ENCODE results near the gene ATP5PO.
"Not testable (repeated sequence)": the region's sequence is repeated elsewhere in the genome, so short reads cannot be mapped to it uniquely, and the experiment has no call there.

Gene ATP5PO

DNA sequence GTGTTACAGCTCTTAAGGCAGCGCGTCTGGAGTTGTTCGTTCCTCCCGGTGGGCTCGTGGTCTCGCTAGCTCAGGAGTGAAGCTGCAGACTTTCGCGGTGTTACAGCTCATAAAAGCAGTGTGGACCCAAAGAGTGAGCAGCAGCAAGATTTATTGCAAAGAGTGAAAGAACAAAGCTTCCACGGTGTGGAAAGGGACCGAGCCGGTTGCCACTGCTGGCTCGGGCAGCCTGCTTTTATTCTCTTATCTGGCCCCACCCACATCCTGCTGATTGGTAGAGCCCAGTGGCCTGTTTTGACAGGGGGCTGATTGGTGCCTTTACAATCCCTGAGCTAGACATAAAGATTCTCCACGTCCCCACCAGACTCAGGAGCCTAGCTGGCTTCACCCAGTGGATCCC is 47.7 kb downstream of the ATP5PO start:
- DNase-seq (ENCODE audit: low spot score): not testable (repeated sequence)

DNA sequence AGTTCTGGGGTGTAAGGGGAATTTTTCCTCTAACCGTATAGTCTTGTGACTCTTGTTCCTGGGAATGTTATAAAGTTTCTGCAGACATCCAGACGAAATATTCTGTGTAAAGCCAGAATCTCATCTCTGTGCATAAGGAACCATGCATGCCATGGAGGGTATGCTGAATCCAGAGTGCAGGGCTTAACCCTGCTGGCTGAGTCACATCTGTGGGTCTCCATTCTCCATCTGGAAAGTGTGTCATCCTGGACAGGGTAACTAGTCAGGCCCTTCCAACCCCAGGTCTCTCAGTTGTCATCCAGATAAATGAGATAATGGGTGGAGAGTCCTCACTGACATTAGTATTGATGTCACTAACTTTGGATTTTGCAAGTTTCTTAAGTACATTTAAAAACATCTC is 48.8 kb downstream of the ATP5PO start:
- DNase-seq (ENCODE audit: low spot score): no peak

DNA sequence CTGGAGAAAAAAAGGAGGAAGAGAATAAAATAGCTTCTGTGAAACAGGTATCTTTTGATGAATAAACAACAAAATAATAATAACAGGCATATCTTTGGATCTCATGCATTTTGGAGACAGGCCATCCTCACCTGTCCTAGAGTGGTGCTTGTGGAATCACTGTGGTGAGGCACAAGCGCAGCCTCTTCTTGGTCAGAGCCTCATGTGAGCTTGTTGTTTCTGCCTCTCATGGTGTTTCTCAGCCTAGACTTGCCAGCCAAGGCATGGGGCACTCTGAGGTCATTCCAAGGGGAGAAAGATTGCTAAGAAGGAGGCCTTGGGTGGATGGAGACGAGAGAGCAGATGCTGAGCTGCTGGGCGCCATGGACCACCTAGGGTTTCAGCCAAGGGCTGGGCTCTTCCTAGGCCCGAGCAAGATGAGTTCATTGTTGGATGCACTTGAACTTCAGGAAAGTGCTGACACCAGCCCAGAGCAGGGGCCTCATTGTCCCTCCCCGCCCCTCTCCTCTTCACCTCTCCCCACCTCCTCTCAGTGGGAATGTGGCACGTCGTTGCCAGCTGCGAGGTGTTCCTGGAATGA is 49.5 kb downstream of the ATP5PO start:
- no peak for DNase-seq (ENCODE audit: low spot score)

DNA sequence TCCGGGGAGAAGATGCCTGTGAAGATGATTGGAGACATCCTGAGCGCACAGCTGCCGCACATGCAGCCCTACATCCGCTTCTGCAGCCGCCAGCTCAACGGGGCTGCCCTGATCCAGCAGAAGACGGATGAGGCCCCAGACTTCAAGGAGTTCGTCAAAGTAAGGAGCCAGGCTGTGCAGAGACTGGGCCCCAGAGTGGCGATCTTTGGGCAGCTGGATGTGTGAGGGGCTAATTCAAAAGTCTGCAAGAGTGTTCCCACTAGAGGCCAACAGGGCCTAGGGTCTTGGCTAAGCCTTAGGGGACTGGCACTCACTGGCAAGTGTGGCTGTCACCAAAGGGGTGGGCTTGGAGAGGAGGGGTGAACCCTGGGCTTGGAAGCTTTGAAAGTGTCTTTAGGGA is 50.4 kb downstream of the ATP5PO start:
- DNase-seq (ENCODE audit: low spot score): no peak

DNA sequence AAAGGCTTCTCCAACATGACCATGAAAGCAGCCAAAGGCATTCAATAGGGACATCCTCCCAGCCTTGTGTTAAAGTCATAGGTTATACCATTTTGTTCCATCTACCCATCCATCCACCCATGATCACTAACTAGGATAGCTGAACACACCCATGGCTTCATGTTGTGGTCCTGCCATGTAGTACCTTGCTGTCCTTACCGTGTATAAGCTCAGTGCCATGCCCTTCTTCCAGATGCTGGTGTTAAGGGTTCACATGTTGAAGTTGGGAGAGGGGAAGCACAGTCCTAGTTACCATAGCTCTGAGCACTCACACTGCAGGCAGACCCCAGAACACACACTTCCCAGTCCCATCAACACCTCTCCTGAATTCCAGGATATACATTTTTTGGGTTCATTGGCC is 51.5 kb downstream of the ATP5PO start:
- no peak for DNase-seq (ENCODE audit: low spot score)

- not testable (repeated sequence) for DNase-seq (ENCODE audit: low spot score)
Observed at GRCh38 chr21:33863191-33863590, 52.4 kb downstream of the ATP5PO start.

DNA sequence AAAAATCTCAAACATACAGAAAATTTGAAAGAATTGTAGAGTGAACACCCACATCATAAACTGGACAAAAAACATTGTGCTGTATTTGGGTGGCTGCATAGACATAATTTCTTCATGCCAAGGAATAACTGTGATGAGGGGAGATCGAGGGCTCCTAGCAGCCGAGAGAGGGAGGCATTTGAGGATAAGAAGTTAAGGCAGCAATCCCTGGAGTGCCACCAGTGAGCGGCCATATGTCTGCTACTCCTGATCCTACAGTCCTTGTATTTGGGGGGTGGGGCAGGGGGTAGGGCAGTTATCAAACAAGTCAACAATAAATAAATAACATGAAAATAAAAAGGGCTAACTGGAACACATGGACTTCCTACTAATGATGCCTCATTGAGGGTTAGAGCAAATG is 54.5 kb downstream of the ATP5PO start:
- DNase-seq (ENCODE audit: low spot score): no peak

GRCh38 chr21:33860332-33860879 is 55.2 kb downstream of the ATP5PO start:
- no peak for DNase-seq (ENCODE audit: low spot score)

DNA sequence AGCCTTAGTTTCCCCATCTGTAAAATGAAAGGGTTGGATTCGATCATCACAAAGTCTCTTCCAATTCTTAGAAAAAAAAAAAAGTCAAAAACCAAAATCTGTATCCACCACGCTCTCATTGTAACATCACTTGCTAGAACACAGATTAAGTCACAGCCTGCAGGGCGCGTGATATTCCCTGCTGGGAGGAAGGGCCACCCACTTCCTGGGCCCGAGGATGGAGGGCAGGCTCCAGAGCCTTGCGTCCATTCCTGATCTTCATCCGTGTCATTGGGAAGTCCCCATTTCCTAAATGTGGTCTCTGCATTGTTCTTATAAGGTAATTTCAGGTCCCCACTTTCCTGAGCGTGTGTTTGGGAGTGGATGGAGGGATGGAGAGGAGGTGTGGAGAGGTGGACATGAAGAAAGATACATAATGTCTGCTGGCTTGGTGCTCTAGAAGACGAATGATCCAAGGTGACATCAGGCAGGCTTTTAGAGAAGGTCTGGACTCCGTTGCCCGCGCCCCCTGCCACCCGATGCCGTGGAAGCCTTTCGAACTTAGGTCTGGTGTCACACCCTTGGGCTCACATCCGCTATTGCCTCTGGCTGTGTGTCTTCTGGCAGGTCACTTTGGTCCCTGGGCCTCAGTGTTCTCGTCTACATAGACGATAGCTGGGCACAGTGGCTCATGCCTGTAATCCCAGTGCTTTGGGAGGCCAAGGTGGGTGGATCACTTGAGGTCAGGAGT is 56.1 kb downstream of the ATP5PO start:
- no peak for DNase-seq (ENCODE audit: low spot score)

GRCh38 chr21:33858667-33859372 is 56.8 kb downstream of the ATP5PO start:
- DNase-seq (ENCODE audit: low spot score): peak; percentile 31

- DNase-seq (ENCODE audit: low spot score): no peak
Observed at GRCh38 chr21:33857846-33858666, 57.5 kb downstream of the ATP5PO start.

- DNase-seq (ENCODE audit: low spot score): no peak
Observed at GRCh38 chr21:33856893-33857527, 58.6 kb downstream of the ATP5PO start.

- no peak for DNase-seq (ENCODE audit: low spot score)
Observed at GRCh38 chr21:33855190-33855589, 60.4 kb downstream of the ATP5PO start.

DNA sequence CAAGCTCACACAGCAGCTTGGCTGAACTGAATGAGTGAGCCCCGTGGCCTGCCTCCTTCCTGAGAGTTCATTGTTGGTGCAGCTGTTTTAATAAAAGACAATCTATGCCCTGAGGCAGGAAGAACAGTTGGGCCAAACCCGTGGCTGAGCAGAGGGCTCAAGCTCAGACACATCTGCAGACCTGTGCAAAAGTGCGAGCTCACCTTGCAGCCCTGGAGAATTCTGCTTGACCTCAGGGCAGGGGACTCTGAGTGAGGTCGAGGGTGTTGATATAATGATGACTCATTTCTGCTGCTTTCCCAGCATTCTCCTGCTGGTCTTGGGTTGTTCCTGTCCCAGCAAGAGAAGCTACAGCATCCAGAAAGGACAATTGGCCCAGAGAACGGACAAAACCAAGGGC is 61.0 kb downstream of the ATP5PO start:
- DNase-seq (ENCODE audit: low spot score): no peak
